NOMO-1 (cell line): Measurements from ENCODE around the gene GDA.
"Not testable (repeated sequence)": the region's sequence is repeated elsewhere in the genome, so short reads cannot be mapped to it uniquely, and the experiment has no call there.

Experiments used
- DNase-seq, 2 experiments: peaks; one replicate each; lab custom pipeline; 2025; ENCODE audit not compliant: unreplicated experiment in 2 of 2; lab: John Stamatoyannopoulos, UW

Gene GDA

GRCh38 chr9:72271613-72272478, 122.6 kb downstream of the GDA start:
- peak in 1 of 2 experiments; percentile 10 for DNase-seq

GRCh38 chr9:72274441-72274840, 125.2 kb downstream of the GDA start:
- no peak for DNase-seq

- DNase-seq = no peak
Observed at GRCh38 chr9:72274916-72275315, 125.7 kb downstream of the GDA start.

- peak in 1 of 2 experiments; percentile 1 for DNase-seq
Observed at GRCh38 chr9:72276429-72276828, 127.2 kb downstream of the GDA start.

GRCh38 chr9:72278959-72279358, 129.7 kb downstream of the GDA start:
- DNase-seq = no peak

GRCh38 chr9:72280913-72281500, 131.8 kb downstream of the GDA start:
- DNase-seq = peak; percentile 32 to 35

- DNase-seq = no peak
Observed at GRCh38 chr9:72289401-72289800, 140.2 kb downstream of the GDA start.

GRCh38 chr9:72290311-72290710, 141.1 kb downstream of the GDA start:
- no peak for DNase-seq

GRCh38 chr9:72291576-72291975, 142.3 kb downstream of the GDA start:
- DNase-seq = not testable (repeated sequence)

GRCh38 chr9:72292256-72292682, 143.0 kb downstream of the GDA start:
- peak in 1 of 2 experiments; percentile 38 for DNase-seq

GRCh38 chr9:72292874-72293607, 143.8 kb downstream of the GDA start:
- DNase-seq = peak; percentile 43 to 79

GRCh38 chr9:72294936-72295335, 145.7 kb downstream of the GDA start:
- DNase-seq = peak; percentile 11 to 19

GRCh38 chr9:72297516-72297915, 148.3 kb downstream of the GDA start:
- no peak for DNase-seq

GRCh38 chr9:72299017-72299603, 149.9 kb downstream of the GDA start:
- no peak for DNase-seq

- peak in 1 of 2 experiments; percentile 12 for DNase-seq
Observed at GRCh38 chr9:72300873-72301272, 151.6 kb downstream of the GDA start.
